ENCODE results near the gene PKIG.

The PKIG gene

GRCh38 chr20:44660581-44660980 is 78.2 kb downstream of the PKIG start:
- no peak overlapping the region for H3K27ac ChIP-seq
- no peak for TF ChIP-seq ZFX (IDR thresholded peaks at IDR 0.05)
- TF ChIP-seq CTCF (conservative IDR thresholded peaks at IDR 0.05): no peak

GRCh38 chr20:44662261-44662660 is 79.9 kb downstream of the PKIG start:
- no peak for TF ChIP-seq CTCF (conservative IDR thresholded peaks at IDR 0.05)
- TF ChIP-seq ZFX (IDR thresholded peaks at IDR 0.05): no peak
- H3K27ac ChIP-seq: no peak overlapping the region

- TF ChIP-seq CTCF (conservative IDR thresholded peaks at IDR 0.05) (no peak), ZFX (IDR thresholded peaks at IDR 0.05) (no peak)
- H3K27ac ChIP-seq: no peak overlapping the region
These were observed 81.8 kb downstream of the PKIG start for GRCh38 chr20:44664131-44664530.

- H3K27ac ChIP-seq: no peak overlapping the region
- TF ChIP-seq ZFX (IDR thresholded peaks at IDR 0.05) (no peak), CTCF (conservative IDR thresholded peaks at IDR 0.05) (no peak)
These were observed 83.7 kb downstream of the PKIG start for GRCh38 chr20:44666066-44666465.

All from C4-2B (cell line).